GM06990 (cell line): ENCODE measurements around the gene CARD11.

Experiments used
- DNase-seq: peaks from one replicate; pipeline ENCODE4 v3.0.0-alpha.2; 2011; ENCODE audit not compliant: insufficient read length; ENCODE audit errors: extremely low read depth
- H3K27me3 ChIP-seq: replicated peaks from 2 replicates; pipeline ENCODE4 v1.6.0; 2011; ENCODE audit warnings: low read length; ENCODE audit not compliant: control insufficient read depth, insufficient read depth
- H3K36me3 ChIP-seq: 2 replicates; pipeline ENCODE4 v1.5.1; 2011; ENCODE audit warnings: low read length; ENCODE audit not compliant: control insufficient read depth, insufficient read depth
- H3K4me3 ChIP-seq: replicated peaks from 2 replicates; pipeline ENCODE4 v1.5.1; 2011; ENCODE audit warnings: low read depth, mild to moderate bottlenecking, control low read depth, low read length
- TF ChIP-seq, protein P1 (sequence below): IDR thresholded peaks from 2 replicates; pipeline ENCODE4 v1.5.1; 2011; ENCODE audit warnings: low read length, control low read depth, mild to moderate bottlenecking, inconsistent platforms; ENCODE audit not compliant: insufficient read depth, poor library complexity, severe bottlenecking

CARD11 gene

DNA sequence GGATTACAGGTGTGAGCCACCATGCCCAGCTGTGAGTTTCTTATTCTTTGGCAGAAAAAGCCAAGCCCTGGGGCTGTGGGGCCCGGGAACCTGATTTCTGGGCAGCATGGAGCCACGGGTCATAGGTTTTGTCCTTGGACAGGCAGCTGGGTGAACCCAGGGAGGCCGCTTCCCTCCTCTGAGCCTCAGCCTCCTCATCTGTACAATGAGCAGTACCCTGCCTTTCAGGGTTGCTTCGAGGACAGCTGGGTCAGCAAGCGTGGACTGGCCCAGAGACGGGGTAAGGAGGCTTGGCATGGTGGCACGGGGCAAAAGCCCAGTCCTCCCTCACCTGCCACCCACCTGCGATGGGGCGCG, 115.4 kb downstream of the CARD11 start:
- no peaks in the 10 kb centered on the region for H3K27me3 ChIP-seq
- no peak overlapping the region for H3K4me3 ChIP-seq
- no peak for DNase-seq
- peaks cover 31% of the 10 kb centered on the region for H3K36me3 ChIP-seq
- TF ChIP-seq, protein P1, sequence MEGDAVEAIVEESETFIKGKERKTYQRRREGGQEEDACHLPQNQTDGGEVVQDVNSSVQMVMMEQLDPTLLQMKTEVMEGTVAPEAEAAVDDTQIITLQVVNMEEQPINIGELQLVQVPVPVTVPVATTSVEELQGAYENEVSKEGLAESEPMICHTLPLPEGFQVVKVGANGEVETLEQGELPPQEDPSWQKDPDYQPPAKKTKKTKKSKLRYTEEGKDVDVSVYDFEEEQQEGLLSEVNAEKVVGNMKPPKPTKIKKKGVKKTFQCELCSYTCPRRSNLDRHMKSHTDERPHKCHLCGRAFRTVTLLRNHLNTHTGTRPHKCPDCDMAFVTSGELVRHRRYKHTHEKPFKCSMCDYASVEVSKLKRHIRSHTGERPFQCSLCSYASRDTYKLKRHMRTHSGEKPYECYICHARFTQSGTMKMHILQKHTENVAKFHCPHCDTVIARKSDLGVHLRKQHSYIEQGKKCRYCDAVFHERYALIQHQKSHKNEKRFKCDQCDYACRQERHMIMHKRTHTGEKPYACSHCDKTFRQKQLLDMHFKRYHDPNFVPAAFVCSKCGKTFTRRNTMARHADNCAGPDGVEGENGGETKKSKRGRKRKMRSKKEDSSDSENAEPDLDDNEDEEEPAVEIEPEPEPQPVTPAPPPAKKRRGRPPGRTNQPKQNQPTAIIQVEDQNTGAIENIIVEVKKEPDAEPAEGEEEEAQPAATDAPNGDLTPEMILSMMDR = no peak

DNA sequence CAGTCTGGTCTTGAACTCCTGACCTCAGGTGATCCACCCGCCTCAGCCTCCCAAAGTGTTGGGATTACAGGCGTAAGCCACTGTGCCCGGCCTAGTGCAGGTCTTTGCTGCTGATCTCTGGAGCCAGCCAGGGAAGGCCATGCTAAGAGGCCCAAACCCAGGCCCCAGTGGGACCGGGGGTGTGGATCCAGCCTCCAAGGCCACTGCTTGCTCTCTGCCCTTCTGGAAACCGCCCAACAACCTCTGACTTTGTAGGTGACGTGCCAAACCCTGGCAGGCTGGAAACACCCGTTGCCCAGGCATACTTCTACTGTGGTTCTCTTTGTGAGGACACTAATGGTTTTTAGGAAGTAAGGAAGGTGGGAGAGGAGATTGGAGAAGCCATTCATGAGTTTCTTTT, 116.1 kb downstream of the CARD11 start:
- Histone ChIP-seq H3K36me3 (peaks cover 30% of the 10 kb centered on the region), H3K4me3 (no peak overlapping the region), H3K27me3 (no peaks in the 10 kb centered on the region)
- TF ChIP-seq, protein P1 = no peak
- DNase-seq = no peak

DNA sequence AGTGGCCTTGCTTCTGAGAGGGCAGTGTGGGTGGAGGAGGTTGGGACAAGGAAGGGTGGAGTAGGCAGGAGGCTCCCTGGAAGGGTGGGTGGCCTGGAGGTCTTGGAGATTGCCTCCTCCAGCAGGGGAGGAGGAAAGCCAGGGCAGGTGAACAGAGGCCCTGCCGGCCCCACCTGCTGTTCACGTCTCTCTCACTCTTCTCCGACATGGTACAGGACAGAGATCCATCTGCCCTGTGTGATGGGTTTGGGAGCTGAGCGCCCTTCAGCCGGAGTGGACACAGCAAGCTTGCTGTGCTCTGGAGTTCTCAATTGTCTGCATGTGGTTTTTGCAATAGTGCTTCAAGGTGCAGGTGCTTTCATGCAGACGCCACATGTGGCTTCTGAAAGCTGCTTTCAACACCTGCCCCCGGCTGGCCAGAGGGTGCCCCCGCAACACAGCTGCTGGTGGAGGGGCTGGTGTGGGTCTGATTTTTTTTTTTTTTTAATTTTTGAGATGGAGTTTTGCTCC, 116.7 kb downstream of the CARD11 start:
- Histone ChIP-seq H3K36me3 (peaks cover 33% of the 10 kb centered on the region), H3K27me3 (no peaks in the 10 kb centered on the region), H3K4me3 (no peak overlapping the region)
- TF ChIP-seq, protein P1 = no peak
- no peak for DNase-seq

DNA sequence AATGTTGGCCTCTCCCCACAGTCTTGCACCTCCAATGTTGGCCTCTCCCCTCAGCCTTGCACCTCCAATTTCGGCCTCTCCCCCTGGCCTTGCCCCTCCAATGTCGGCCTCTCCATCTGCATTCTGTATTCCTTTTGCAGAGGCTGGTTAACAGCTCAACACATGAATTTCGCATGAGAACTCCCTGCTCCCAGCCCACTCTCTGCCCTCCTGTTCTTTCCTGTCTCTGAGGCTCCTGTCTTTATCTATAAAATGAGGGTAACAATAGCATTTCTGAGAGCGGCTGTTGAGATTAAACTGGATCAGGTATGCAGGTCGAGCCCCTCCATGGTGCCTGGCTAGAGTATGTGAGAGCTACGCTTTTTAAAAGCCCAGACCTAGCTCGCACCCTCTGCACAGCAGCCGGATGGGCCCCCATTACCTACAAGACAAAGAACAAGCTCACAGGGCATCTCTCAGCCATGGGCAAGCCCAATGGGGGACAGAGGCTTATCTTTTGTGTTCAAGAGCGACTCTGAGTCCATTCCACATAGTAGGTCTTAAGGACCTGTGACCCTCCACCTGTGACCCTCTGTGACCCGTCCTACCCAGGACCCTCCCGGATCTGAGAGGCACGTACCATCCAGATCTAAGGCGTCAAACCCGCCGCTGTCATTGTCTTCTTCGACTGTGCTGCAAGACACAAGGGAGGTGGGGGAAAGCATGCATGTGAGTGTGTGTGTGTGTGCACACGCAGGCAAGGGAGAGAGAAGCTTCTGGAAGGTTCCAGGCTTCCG, 117.4 kb downstream of the CARD11 start:
- Histone ChIP-seq H3K4me3 (no peak overlapping the region), H3K27me3 (no peaks in the 10 kb centered on the region), H3K36me3 (peaks cover 37% of the 10 kb centered on the region)
- DNase-seq = no peak
- TF ChIP-seq, protein P1 = no peak

DNA sequence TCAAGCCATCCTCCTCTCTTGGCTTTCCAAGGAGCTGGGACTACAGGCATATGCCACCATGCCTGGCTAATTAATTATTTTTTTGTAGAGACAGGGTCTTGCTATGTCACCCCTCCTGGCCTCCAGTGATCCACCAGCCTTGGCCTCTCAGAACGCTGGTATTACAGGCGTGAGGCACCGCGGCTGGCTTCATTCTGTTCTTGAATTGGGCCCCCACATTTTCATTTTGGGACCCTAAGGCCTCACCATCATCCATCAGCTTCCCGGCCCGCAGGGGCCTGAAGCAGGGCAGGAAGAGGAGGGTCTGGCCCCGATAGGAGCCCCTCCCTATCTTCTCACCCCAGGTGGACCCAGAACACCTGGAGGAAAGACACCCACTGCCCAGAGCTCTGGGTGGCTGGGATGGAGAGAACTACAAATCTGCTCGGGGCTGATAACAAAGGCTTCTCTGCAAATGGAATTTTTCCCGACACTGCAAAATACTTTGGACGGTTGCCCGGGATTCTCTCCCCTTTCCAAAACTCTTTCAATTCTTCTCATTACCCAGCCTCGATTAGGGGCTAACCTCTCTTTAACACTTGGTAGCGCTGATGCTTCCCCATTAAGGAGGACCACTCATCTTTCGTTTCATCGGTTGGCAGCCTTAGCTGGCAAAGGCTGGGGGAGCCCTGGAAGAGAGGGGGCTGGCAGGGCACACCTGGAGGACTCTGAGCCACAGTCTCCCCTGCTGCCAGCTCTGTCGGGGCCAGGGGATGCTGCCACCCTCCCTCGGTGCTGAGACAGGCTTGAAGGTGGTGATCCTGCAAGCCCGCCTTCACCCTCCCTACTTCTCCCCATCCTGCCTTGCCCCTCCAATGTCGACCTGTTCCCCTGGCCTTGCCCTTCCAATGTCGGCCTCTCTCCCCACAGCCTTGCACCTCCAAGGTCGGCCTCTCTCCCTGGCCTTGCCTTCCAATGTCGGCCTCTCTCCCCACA, 118.5 kb downstream of the CARD11 start:
- Histone ChIP-seq H3K27me3 (no peaks in the 10 kb centered on the region), H3K36me3 (peaks cover 30% of the 10 kb centered on the region), H3K4me3 (no peak overlapping the region)
- TF ChIP-seq, protein P1 = no peak
- DNase-seq = no peak
